GM21529 (cell line): ENCODE data around the gene DYNC1I1.

Experiments
- ATAC-seq: cut with Tn5 transposase; IDR thresholded peaks from one replicate; pipeline ENCODE4 v1.9.1; 2021; ENCODE audit not compliant: unreplicated experiment

Gene DYNC1I1

DNA sequence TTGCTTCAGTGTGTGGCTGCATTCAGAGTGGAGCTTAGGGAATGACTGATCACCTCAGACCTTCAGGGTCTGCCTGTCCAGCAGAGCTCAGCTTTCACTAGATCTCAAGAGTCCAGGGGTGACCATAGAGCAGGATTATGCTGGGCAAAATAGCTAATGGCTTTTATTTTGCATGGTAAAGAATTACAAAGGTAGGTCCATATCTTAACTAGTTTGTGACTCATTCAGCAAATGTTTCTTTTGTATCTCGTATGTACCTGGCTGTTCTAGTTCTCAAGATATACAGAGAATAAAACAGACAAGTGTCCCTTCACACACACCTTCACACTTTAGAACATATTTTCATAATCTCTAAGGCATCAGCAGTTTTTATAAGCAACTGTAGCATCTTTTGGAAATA lies 180.5 kb downstream of the DYNC1I1 start:
- no peak for ATAC-seq

DNA sequence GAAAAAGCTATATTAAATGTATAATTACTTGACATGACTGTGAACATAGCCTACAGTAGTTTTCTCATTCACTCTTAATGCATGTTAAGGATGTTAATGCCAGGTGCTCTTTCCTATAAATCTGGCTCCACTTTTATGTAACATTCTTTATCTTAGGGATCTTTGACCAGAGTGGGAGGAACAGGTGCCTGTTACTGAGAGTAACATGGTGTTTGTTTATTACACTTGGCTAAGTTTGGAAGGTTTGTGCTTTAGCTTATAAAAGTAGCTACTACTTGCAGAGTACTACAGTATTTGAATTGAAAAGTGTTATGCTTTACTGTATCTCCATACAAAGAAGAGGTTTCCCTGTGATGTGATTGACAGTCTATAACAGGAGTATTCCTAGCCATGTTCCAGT lies 183.4 kb downstream of the DYNC1I1 start:
- ATAC-seq: no peak

DNA sequence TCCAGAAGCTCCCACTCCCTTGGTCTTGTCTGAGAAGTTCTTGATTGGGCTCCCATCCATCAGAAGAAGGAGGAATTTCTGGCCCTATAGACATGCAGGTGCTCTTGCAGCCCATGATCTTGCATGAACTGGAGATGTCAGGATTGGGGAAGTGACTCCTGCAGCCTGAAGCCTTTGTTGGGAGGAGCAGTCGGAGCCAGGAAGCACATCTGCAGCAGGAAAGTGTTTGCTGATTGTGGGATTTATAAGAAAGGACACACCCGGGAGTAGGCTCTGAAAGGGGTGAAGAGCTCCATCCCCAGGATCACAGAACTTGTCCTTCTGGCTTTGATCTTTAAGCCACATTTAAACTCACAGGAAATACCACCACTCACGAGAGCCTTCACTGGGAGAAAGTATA lies 185.2 kb downstream of the DYNC1I1 start:
- ATAC-seq: no peak

DNA sequence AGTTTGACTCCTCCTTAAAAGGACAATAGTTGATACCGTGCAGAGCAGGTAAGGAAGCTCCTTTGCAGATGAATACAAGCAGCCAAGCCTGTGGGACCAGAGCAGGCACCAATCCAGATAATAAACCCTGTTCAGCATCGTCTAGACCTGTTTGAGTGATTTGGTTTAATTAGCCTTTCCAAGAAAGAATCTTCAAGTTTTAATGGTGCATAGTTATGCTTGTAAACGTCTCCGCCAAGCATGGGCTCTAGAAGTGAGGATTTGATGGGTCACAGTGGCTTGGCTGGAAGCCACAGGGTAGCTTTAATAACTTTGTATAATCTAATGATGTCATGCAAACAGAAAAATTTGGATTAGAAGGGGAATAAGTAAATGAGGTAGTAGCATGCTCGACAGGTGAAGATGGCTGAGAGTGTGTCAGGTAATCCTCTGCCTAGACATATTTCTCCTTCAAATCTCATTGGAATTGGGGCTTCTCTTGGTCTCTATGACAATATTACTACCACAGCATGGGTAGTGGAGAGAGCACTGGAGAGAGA lies 188.4 kb downstream of the DYNC1I1 start:
- no peak for ATAC-seq

- ATAC-seq: no peak
Observed at GRCh38 chr7:95963446-95963990, 191.2 kb downstream of the DYNC1I1 start.

- ATAC-seq: no peak
Observed at GRCh38 chr7:95971716-95972115, 199.4 kb downstream of the DYNC1I1 start.

GRCh38 chr7:95972523-95972922 lies 200.2 kb downstream of the DYNC1I1 start:
- ATAC-seq: no peak

DNA sequence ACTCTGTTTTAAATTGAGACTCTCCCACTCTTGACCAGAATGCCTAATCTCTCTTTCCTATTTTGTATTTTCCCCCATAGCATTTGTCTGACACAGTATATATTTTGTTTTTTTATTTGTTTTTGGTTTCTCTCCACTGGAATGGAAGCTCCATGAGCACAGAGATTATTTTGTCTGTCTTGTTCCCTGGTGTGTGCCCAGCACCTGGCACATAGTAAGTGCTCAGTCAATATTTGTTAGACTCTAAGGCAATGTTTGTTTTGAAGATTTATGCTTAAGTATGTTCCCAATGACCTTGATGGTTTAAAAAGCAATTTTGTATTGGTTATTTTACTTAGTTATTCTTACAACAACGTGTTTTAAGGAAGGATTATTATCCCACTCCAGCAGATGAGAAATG lies 201.8 kb downstream of the DYNC1I1 start:
- no peak for ATAC-seq

- ATAC-seq: no peak
Observed at GRCh38 chr7:95976369-95977060, 204.2 kb downstream of the DYNC1I1 start.

GRCh38 chr7:95977994-95978393 lies 205.6 kb downstream of the DYNC1I1 start:
- no peak for ATAC-seq

DNA sequence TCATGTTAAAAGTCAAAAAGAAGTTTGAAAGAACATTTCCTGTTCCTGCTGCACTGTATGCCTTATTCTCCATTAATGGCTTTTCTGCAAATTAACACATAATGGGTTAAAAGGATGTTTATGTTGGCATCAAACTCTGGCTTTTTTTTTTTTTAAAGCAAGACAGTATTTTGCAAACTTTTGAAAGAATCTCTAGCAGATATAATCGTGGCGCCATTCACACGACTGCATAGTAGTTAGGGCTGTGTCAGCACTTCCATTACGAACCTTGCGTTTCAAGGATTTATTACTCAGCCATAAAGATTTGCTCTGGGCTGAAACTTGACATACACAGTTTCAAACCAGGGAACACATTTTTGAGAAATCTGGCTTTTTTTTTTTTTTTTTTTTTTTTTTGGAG lies 207.8 kb downstream of the DYNC1I1 start:
- ATAC-seq: no peak

- ATAC-seq: no peak
Observed at GRCh38 chr7:95980706-95981105, 208.4 kb downstream of the DYNC1I1 start.

GRCh38 chr7:95986178-95986764 lies 213.9 kb downstream of the DYNC1I1 start:
- ATAC-seq: no peak

DNA sequence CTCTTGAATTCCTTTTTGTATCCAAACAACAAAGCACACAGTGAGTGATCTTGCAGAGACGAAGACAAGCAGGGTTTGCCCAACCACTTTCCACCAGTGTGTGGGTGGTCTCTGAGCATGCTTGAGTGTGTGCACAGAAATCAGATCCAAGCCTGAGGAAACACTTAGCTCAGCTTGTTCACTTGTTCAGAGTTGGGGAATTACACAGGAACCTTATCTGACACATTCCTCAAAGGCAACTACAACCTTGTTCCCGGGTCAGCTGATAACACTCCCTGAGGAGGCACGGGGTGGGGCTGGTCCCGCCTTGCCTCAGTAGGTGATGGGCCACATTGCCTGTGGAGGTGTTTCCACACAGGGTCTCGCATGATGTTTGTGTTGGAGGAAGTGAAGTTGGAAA lies 216.9 kb downstream of the DYNC1I1 start:
- no peak for ATAC-seq

GRCh38 chr7:95993380-95993779 lies 221.0 kb downstream of the DYNC1I1 start:
- no peak for ATAC-seq

GRCh38 chr7:95996174-95996573 lies 223.8 kb downstream of the DYNC1I1 start:
- ATAC-seq: no peak

DNA sequence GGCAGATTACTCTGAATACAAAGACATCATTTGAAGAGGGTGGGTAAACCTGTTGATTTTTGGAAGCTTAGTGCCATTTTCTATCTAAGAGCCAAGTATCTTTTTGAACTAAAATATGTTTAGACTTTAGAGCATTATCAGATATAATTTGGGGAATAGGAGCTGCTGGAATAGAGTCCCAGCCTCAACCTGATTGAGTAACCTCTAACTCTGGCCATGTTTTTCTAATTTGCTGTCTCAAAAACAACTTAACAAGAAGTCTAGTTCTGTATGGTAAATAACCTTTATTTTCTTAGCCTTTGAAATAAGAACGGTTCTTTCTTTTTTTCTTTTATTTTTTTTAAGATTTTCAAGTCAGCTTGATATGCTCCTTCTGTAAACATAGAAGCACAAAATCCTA lies 224.5 kb downstream of the DYNC1I1 start:
- no peak for ATAC-seq

GRCh38 chr7:95997632-95998031 lies 225.3 kb downstream of the DYNC1I1 start:
- ATAC-seq: no peak

GRCh38 chr7:95999481-95999880 lies 227.1 kb downstream of the DYNC1I1 start:
- ATAC-seq: no peak

GRCh38 chr7:96004578-96004977 lies 232.2 kb downstream of the DYNC1I1 start:
- no peak for ATAC-seq

DNA sequence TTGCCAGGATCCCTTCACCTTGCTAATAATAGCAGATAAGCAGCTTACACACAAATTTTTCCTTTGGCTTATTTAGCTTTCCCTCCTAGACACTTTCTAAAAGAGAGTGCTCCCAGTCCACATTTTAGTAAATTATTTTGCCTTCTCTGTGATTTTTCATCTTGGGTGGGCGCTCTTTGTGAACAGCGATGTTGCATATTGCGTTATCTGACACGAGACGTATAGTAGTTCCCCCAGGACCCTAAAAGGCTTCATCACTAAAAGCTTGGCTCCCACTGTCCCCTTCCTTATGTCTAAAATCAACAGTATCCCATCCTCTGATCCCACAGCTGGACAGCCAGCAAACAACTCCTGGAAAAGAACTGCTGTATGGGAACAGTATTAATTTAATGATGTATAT lies 232.9 kb downstream of the DYNC1I1 start:
- no peak for ATAC-seq

- ATAC-seq: no peak
Observed at GRCh38 chr7:96009148-96009547, 236.8 kb downstream of the DYNC1I1 start.
